Activated CD4-positive, alpha-beta T cell treated with anti-CD3 and anti-CD28 coated beads, Interleukin-2, amount 50 U/mL, for 16 hours (primary cell): ENCODE measurements around the gene GALNT18.

Experiments
- DNase-seq: peaks from one replicate; pipeline ENCODE4 v3.0.0-alpha.2; 2020

GALNT18 gene

DNA sequence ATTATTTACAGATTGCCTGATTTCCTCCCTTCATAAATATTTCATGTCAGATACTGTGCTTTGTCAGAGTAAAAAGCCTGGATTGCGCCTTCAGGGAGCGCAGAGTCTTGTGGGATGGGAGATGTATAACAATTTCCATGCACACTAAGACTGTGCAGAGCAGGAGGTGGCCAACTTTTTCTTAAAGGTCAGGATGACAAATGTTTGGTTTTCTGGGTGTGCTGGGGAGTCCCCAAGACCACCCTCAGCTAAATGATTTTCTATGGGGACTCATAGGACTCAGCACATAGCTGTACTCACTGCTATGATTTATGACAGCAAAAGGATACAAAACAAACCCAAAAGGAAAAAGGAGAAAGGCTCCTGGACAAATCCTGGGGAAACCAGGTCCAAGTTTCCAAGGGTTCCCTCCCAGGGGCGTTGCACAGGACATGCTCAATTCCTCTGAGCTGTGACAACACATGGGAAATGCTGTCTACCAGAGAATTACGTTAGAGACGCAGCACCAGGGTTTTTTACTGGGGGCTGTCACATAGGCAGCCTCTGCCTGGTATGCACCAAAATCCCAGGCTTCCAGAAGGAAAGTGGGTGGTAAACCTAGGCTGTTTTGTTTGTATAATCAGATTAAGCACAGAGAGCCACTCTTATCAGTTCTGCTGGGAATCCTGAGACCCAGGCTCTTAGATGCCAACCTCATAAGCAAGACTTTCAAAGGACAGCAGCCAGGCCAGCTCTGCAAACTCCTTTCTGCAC, 327.8 kb downstream of the GALNT18 start:
- DNase-seq: no peak

DNA sequence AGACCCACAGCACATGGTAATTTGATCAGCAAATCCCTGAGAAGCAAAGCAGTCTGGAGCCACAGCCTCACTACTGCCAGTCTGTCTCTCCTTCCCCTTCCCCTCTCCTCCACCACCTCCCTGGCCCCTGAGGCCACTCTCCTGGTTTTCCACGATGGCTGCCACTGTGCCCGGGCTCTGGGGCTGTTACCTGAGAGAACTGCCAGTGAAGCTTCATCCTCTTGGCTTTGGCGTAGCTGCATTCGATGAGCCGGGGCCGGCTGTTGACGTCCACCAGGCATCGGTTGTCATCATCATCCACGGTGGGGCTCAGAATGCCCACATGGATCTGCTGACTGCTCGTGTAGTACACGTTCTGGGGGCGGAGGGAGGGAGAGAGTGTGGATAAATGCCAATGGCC, 329.0 kb downstream of the GALNT18 start:
- DNase-seq: no peak

DNA sequence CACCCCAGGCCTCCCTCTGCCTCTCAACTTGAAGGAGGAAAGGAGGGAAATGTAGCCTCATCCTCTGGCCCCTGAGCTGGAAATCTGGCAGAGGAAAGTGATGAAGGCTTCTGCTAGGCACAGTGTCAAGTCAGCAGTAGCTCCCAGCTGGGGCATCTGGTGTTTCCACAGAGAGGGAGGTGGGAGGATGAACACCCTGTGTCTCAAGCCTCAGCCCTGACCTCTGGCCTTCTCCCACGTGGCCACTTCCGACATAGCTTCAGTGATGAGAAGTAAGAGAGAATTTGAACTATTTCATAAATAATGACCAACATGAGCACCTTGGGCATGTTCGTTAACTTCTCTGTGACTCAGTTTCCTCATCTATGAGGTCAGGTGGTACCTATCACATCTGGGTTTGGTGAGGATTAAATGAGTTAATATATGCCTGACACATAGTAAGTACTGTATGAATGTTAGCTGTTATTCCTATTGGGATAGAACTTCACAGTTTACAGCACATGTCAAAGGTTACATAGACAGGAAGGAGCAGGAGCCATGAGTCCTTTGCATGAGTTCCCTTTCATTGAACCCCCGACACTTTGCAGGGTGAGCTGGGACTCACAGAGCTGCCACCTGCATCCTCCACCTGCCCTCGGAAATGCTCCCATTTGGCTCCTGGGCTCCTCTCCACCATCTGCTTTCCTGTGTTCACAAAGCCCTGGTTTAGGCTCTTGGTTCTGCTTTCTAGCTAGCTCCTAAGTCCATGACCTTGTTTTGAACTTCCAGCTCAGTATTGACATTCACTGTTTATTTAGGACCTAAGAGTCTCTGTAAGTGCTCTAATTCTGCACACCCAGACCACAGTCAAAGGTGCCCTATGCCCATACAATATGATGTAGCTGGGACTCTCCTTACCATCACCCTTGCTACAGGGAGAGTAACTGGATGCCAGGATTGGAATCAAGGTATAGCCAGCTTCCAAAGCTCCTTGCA, 330.5 kb downstream of the GALNT18 start:
- no peak for DNase-seq

DNA sequence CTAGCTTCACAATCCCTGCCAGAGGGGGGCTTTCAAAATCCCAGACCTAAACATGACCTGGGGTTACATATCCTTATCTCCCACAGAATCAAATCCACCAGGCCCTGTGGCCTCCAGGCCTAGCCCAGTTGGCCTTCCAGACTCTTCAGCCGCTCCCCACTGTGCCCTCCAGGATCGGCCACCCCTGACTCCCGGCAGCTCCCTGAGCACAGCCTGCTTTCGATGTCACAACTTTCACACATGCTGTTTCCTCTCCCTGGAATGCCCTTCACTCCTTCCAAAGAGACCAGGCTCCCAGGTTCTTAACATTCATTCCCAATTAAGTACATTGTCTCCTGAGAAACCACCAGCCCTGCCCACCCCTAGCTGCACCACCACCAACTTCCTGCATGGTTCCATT, 331.5 kb downstream of the GALNT18 start:
- DNase-seq: no peak

DNA sequence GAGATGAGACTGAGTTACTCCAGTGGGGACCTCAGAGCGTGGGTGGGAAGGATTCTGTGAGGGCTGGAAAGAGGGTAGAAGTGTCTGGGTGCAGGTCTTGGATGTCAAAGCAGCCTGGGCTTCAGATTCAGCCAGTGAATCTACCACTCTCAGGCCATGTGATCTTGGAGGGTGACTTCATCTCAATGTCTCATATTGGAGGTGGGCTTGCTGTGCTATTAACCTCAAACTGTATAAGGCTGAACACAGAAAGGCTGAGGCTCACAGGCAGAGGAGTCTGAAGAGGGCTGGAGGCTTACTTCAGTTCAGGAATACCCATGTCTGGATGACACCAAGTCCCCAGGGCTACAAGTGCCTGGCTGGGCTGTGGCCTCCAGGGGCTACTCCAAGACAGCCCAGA, 332.1 kb downstream of the GALNT18 start:
- no peak for DNase-seq

DNA sequence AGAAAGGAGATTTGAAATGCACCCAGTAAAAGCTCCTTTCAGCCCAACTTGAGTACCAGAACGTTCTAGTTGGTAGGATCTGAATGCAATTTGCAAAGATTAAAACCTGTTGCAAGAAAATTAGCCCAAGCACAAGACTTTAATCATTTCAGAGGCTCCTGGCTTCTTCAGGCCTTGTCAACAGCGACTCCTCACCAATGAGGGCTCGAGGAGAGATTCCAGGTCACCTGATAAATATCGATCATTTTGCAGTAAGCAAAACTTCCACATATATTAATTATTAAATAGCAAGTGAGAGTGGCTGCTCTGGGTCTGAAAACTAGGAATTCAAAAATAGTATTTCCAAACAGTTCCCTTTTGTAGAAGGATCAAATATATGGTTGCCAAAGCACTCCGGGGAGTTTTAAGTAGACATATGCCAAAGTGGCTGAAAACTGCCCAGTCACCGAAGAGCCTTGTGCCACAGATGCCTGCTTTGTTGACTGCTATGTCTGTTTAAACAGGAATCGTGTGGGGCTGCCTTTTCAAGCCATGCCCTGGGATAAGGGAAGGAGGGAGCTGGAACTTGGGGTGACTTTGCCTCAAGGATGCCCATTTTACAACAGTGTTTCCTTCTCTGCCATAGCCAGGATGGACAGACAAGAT, 332.7 kb downstream of the GALNT18 start:
- no peak for DNase-seq

DNA sequence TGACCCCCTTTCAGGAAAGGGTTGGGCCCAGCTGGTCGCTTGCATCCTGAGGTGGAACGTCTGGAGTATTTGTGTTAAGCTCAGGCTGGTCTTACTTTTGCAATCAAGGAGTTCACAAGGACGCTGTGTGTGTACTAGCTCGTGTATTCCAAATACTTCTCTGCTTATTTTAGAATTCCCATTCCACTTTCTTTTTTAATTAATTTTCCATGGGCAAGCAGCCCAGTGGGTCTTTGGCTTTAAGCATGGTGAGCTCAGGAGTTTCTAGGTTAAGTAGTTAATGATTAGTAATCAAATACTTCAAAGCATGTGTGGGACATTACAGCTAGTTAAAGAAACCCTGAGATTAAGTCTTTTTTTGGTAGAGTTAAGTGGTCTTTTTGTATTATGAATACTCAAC, 337.3 kb downstream of the GALNT18 start:
- no peak for DNase-seq

DNA sequence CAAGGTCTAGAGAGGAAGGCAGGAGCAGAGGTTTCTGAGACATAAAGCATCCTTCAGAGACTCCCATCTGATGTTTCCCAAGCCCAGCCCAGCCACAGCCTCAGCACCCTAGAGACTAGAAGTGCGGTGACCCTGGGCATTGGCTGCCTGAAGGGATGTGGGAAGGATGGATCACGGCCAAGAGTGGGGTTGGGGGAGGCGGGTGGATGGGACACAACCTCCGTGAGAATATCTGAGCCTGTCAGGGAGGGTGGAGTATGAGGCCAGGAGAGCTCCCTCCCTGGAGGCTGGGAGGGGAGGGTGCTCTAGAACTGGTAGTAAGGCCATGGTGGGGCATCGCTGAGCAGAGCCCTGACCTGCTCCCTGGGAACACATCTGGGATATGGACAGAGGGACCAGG, 340.2 kb downstream of the GALNT18 start:
- no peak for DNase-seq

DNA sequence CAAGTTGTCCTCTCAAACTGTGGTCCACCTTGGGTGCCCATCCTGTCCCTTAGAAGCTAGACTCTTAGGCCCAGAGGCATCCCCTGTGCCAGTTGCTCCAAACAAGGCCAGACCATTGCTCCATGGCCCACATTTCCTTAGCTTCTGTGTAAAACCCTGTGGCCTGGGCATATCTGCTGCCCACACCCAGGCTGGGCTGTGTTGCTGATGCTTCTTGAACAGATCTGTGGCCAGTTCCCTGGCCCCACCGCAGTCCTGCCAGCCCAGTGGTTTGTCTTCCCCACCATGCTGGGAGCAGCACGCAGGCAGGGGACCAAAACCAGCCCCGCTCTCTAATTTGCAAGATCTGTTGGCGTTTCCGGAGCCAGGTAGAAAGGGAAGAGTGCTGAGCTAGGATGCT, 341.0 kb downstream of the GALNT18 start:
- DNase-seq: no peak

DNA sequence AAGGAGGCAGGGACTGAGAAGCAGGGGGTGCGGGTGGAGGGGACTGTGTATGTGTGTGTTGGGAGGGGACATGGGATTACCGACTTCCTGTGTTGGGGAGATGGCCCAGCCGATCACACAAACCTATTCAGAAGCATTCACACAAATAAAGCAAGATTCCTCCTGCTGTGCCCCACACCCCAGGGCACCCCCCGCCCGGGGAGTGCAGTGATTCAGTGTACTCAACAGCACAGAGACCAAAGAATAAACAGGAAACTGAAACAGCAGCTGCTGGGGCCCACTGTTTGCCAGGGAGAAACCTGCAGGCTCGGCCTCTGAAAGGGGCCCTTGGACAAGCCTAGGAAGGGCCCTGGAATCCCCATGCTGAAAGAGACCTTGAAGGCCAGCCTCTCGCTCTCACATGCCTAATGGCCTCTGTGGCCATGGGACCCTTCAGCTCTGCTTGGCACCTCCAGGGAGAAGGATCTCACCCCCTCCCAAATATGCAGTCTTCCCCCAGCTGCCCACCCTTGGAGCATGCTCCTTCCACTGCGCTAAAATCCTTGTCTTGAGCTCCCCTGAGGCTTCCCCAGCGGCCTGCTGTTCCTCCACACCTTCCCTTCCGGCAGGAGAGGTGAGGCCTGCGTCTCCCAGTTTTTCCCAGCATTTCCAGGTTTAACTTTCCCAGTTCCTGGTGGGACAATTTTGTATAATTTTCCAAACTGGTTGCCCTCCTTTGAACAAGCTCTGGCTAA, 341.7 kb downstream of the GALNT18 start:
- no peak for DNase-seq

DNA sequence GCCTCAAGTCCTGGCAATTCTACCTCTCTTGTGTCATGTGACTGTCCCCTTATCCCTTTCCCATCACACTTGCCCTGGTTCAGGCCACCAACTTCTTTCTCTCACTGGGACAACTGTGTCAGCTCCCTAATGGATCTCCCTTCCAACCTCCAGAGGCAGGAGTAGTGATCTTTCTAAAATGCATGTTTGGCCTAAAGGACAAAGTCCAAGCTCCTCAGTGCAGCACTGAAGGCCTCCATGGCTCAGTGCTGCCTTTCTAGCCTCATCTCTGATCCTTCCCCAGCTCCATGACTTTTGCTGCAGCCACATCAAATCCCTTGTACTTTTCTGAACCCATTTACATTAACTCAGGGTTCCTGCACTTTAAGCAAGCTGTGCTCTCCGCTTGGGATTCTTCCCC, 349.6 kb downstream of the GALNT18 start:
- DNase-seq: no peak

DNA sequence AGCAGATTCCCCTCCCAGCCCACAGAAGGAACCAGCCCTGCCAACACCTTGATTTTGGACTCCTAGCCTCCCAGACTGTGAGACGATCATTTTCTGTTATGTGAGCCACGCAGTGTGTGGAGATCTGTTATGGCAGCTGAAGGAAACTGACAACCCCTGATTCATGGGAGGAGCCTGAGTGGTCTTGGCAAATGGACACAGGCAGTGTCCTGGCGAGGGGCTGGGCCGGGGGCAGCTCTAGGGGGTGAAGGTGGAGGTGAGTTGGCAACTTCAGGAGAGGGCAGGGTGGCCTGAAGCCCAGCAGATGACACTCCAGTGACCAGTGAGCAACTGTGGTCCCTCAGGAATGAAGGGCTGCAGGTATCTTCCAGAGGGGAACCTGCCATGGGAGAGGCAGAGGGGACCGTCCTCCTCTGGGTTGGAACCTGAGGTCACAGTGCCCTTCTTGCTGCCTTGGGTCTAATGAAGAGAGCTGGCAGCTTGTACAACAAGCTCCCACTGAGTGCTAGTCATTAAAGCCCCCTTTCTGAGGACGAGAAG, 351.5 kb downstream of the GALNT18 start:
- DNase-seq: no peak

DNA sequence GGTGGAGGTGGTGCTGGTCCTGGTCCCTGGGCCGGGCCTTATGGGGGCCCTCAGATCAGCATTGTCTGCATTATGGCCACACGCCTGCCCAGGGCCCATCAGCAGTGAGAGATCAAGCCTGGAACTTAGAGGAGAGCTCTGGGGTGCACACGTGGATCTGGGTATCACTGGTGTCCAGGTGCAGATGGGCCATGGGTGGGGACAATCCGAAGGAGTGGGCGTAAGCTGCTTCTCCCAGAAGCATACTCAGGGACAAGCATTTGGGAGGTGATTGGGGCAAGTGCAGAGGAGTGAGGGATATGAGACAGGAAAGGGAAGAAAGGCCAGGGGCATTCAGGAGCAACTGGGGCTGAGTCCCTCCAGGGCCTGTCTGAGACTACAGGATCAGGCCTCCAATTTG, 353.1 kb downstream of the GALNT18 start:
- DNase-seq: no peak

DNA sequence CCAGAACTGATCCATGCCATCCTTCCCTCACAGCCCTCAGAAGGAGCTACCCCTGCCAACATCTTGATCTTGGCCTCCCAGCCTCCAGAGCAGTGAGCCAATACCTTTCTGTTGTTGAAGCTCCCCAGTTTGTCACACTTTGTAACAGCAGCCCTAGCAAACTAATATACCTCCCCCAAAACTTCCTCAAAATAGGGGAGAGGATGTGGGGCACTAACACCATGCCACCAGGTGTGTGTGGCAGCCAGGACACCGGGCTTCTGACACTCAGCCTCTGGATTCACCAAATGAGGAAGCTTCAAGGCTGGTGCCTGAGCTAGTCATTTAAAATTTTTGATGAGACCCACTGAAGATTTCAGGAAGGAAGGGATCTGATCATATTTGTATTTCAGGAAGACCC, 353.7 kb downstream of the GALNT18 start:
- DNase-seq: no peak

DNA sequence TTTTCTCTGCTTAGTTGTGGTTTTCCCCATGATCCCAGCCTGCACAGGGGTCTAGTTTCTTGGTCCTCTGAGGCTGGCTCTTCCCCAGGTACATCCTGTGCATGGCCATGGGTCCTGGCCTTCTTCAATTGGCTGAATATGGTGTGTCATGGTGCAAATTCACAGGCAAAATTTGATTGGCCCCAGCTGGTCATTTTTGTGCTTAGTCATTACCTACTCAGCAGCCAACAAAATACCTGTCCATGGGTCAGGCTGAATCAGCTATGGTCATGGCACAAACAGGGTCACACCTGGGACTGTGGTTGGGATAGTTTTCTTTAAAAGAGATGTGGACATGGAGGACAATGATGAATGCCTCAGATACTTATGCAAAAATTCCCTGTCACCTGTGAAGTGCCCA, 354.5 kb downstream of the GALNT18 start:
- DNase-seq: no peak

DNA sequence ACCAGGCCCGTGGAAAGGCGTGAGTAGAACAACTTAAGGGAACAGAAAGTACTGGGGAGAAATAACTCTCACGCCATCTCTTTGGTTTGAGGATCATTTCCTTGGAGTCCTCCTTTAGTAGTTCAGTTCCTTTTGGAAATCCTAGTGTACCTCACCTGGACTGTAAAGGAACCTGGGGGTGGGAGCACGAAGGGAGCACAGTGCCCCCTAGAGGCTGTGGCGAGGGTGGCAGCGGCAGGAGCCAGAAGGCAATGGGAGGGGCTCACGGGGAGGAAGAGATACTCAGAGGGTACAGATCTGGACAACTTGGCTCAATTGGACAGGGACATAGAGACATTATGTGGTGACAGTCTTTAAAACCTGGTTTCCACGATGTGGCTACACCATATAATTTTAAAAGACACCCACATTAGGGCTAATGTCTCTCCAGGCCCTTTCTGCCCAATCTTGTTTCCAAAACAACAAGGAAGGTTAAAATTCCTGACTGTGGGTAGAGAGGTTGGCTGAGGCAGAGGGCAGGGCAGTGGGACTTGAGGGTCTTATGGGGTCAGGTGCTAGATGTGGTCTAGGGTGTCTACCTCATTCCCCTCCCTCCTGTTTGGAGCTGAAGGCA, 355.7 kb downstream of the GALNT18 start:
- DNase-seq: peak; percentile 59

DNA sequence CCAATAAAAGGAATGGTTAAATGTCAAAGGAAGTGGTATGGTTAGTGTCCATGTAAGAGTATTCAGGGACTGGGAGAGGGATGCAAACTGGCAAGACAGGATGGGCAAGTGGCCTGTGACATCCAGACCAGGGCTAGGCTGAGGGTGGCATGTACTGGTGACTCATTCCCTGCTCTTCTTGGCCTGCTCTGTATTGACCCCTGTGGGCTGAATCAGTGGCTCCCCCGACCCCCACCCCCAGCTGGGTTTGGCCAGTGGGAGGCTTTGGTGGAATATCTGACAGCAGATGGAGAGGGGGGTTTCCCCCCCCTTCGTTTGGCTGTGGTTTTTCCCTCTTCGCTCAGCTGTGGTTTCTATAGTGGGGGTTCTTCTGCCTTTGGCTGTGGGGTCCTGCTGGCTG, 356.5 kb downstream of the GALNT18 start:
- no peak for DNase-seq

DNA sequence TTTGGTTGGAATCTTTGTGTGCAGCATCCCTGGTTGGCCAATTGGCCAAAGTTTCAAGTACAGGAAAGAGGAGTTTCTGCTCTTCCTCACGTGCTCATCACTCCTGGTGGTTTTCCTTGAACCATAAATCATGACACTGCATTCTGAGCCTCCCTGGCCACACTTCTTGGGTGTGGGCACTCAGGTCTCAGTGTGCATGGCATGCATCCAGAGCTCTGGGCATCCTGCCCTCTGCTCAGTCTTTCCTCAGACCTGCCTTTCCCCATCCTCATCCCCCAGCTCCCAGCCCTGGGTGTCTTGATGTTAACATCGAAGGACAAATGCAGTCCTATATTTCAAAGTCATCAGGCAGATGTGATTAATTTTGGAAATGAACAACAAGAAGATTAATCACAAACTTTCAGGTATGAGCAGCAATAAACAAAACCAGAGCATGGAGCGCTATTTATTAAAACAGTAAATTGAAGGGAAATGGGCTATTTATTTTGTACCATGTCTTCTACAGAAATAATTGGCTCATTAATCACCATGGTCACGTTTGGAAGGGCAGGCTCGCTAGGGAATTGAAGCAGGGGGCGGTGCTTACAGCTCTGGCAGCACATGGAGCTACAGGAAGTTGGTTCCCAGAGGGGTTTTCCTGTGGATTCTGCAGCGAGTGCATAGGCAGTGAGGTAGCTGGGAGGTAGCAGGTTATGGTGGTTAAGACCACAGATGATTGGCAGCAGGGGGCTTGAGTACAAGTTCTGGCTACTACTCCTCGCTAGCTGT, 358.4 kb downstream of the GALNT18 start:
- no peak for DNase-seq

DNA sequence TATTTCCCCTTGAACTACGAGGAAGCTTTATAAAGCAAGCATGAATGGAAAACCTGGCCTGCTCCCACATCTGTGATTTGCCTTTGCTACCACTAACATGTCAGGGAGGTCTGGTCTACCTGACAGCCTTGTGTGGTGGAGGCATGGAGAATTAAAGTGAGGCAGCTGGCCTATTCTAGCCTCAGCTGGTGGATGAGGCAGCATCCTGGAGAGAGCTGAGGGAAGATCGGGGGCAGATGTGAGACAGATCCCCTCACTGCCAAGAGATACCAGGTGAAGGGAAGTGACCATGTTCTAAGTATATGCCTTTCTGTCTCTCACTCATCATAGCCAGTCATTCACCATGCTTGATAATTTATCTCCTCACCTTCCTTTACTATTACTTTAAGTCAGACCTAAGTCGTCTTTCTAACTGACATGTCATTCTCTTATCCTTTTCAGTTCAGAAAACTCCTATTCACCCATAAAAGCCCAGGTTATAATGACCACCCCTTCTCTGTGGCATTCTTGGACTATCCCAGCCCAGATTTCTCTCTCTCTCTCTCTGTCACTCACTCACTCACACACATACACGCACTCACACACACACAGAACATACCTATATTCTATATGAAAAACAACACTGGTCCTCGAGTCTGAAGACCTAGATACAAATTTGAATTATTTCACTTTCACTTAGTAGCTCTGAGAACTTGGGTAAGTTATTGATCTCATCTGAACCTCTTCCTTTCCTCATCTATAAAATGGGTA, 359.5 kb downstream of the GALNT18 start:
- DNase-seq: no peak

DNA sequence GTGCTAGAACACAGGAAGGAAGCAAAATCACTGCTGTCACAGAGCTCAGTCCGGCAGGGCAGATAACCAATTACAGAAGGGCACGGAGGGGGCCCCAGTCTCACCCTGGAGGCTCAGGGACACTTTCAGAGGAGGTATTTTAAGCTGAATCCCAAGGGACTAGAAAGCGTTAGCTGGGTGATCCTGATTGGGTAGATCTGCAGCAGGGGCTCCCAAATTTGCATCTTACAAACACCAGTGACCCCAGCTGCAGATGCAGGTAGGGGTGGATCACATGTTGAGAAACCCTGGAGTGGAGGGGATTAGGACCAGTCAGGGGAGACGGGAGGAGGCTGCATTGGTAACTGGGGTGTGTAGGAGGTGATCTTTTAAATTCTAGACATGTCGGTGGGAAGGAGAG, 360.2 kb downstream of the GALNT18 start:
- no peak for DNase-seq

DNA sequence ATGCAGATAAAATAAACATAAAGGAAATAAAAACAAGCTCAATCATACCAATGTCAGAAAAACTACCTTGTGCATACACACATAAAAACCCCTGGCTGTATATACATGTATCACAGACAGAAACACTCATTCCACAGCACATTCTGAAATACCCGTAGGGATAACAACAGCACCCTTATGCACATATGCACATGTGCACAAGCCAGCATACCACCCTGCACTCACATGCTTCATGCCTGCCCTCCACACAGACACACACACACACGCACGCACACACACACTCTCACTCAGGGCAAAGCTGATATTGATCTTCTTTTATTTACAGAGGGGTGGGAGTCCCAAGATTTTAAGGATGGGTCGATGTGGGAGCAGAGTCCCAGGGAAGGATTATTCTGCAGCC, 360.9 kb downstream of the GALNT18 start:
- DNase-seq: no peak
